ENCODE measurements around the gene COMT.

COMT gene

GRCh38 chr22:19998991-19999820 lies 57.6 kb downstream of the COMT start:
- TF ChIP-seq GATA3 (IDR thresholded peaks at IDR 0.05; ENCODE audit: low read depth, low read length) = no peak
- TF ChIP-seq GATA2 (IDR thresholded peaks at IDR 0.05; ENCODE audit: low read depth, low read length) = no peak

GRCh38 chr22:20000246-20001081 lies 58.9 kb downstream of the COMT start:
- TF ChIP-seq GATA2 (IDR thresholded peaks at IDR 0.05; ENCODE audit: low read depth, low read length) (no peak), GATA3 (IDR thresholded peaks at IDR 0.05; ENCODE audit: low read depth, low read length) (no peak)

- TF ChIP-seq GATA2 (IDR thresholded peaks at IDR 0.05; ENCODE audit: low read depth, low read length) = no peak
Measured at GRCh38 chr22:20001082-20001638, 59.6 kb downstream of the COMT start.

GRCh38 chr22:20002128-20002527 lies 60.6 kb downstream of the COMT start:
- TF ChIP-seq GATA3 (IDR thresholded peaks at IDR 0.05; ENCODE audit: low read depth, low read length) (no peak), GATA2 (IDR thresholded peaks at IDR 0.05; ENCODE audit: low read depth, low read length) (no peak)

GRCh38 chr22:20002636-20003035 lies 61.1 kb downstream of the COMT start:
- TF ChIP-seq GATA3 (IDR thresholded peaks at IDR 0.05; ENCODE audit: low read depth, low read length) = no peak
- TF ChIP-seq GATA2 (IDR thresholded peaks at IDR 0.05; ENCODE audit: low read depth, low read length) = no peak

GRCh38 chr22:20003304-20003703 lies 61.7 kb downstream of the COMT start:
- TF ChIP-seq GATA2 (IDR thresholded peaks at IDR 0.05; ENCODE audit: low read depth, low read length) (no peak), GATA3 (IDR thresholded peaks at IDR 0.05; ENCODE audit: low read depth, low read length) (no peak)

GRCh38 chr22:20004464-20004863 lies 62.9 kb downstream of the COMT start:
- TF ChIP-seq GATA3 (IDR thresholded peaks at IDR 0.05; ENCODE audit: low read depth, low read length) (no peak), GATA2 (IDR thresholded peaks at IDR 0.05; ENCODE audit: low read depth, low read length) (no peak)

- no peak for TF ChIP-seq GATA2 (IDR thresholded peaks at IDR 0.05; ENCODE audit: low read depth, low read length)
- TF ChIP-seq GATA3 (IDR thresholded peaks at IDR 0.05; ENCODE audit: low read depth, low read length) = no peak
Measured at GRCh38 chr22:20008221-20008995, 66.8 kb downstream of the COMT start.

- no peak for TF ChIP-seq GATA2 (IDR thresholded peaks at IDR 0.05; ENCODE audit: low read depth, low read length)
- no peak for TF ChIP-seq GATA3 (IDR thresholded peaks at IDR 0.05; ENCODE audit: low read depth, low read length)
Measured at GRCh38 chr22:20009018-20009491, 67.5 kb downstream of the COMT start.

GRCh38 chr22:20009582-20010306 lies 68.2 kb downstream of the COMT start:
- TF ChIP-seq GATA2 (IDR thresholded peaks at IDR 0.05; ENCODE audit: low read depth, low read length) (no peak; the same call in none of the 2 replicates), GATA3 (IDR thresholded peaks at IDR 0.05; ENCODE audit: low read depth, low read length) (no peak)

- no peak for TF ChIP-seq GATA3 (IDR thresholded peaks at IDR 0.05; ENCODE audit: low read depth, low read length)
- TF ChIP-seq GATA2 (IDR thresholded peaks at IDR 0.05; ENCODE audit: low read depth, low read length) = no peak
Measured at GRCh38 chr22:20010307-20011122, 68.9 kb downstream of the COMT start.
